HUES64 (cell line): ENCODE results near the gene FIG4.

ENCODE experiments used
- H3K27ac ChIP-seq: 2 replicates; pipeline ENCODE4 v1.7.0; 2013; ENCODE audit warnings: low read depth, low read length, inconsistent platforms
- H3K27me3 ChIP-seq: 2 replicates; pipeline ENCODE4 v1.6.1; 2013; ENCODE audit warnings: mild to moderate bottlenecking, low read length; ENCODE audit not compliant: insufficient read depth
- H3K36me3 ChIP-seq: 2 replicates; pipeline ENCODE4 v1.6.1; 2013; ENCODE audit warnings: mild to moderate bottlenecking, low read length; ENCODE audit not compliant: insufficient read depth
- H3K4me1 ChIP-seq: 2 replicates; pipeline ENCODE4 v1.6.1; 2013; ENCODE audit warnings: mild to moderate bottlenecking, low read length, moderate library complexity; ENCODE audit not compliant: insufficient read depth
- H3K4me3 ChIP-seq: 2 replicates; pipeline ENCODE4 v1.5.1; 2013; ENCODE audit warnings: mild to moderate bottlenecking, low read length, moderate library complexity
- H3K9ac ChIP-seq: 2 replicates; pipeline ENCODE4 v1.6.1; 2013; ENCODE audit warnings: mild to moderate bottlenecking, low read depth, low read length
- H3K9me3 ChIP-seq: 2 replicates; pipeline ENCODE4 v1.6.1; 2013; ENCODE audit warnings: low read depth, low read length; ENCODE audit not compliant: insufficient read depth
- WGBS: fragments of 150-250, 120-280 bp; methylation state at CpG from one replicate; pipeline ENCODE4 v1.1.7; 2013; ENCODE audit warnings: missing lambda C conversion rate; 5-methylcytosine and 5-hydroxymethylcytosine counted together

FIG4 gene

DNA sequence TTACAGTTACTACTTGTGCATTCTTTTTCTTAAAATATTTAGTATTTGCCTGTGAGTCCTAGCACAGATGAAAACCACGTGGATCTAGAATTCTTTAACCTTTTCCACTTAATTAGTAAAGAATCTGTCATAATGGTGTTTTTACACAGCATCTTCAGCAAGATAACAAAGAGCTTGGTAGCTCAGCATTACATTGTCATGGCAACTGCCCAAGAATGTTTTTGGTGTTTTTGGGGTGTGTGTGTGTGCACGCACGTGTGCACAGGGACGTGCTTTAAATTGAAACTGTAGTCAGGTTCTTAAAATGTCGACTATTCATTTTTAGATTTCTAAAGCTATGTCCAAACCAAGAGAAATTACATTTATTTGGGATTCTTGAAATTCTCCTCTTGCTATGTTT lies 108.0 kb downstream of the FIG4 start:
- Histone ChIP-seq H3K4me3 (no peak overlapping the region), H3K4me1 (no peaks in the 10 kb centered on the region), H3K27me3 (no peaks in the 10 kb centered on the region), H3K9ac (no peak overlapping the region), H3K9me3 (no peaks in the 10 kb centered on the region), H3K27ac (no peak overlapping the region), H3K36me3 (no peaks in the 10 kb centered on the region)
- 89% methylated on average over 4 of the region's 5 CpGs for WGBS

DNA sequence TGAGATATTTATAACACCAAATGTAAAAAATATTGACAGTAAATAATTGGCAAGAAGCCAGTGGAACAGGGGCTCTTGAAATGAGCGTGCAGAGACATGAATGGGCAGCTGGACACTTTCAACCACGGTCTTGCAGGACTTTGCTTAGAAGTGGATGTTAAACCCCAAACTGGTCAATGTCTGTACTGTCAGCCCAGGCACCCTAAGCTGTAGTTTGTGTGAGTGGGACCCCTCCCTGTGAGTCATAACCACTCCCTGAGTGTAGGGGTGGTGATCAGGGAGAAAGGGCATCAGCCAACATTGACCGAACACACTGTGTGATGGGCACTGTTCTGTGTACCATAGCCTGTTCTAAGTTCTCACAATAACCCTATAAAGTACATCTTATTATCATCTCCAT lies 108.6 kb downstream of the FIG4 start:
- WGBS, result 93% methylated on average over 3 of the region's 3 CpGs
- Histone ChIP-seq H3K27ac (no peak overlapping the region), H3K9me3 (no peaks in the 10 kb centered on the region), H3K27me3 (no peaks in the 10 kb centered on the region), H3K4me1 (0 out of 2 replicates have a peak, but pooled peaks cover 2% of the 10 kb centered on the region), H3K4me3 (no peak overlapping the region), H3K36me3 (no peaks in the 10 kb centered on the region), H3K9ac (no peak overlapping the region)

DNA sequence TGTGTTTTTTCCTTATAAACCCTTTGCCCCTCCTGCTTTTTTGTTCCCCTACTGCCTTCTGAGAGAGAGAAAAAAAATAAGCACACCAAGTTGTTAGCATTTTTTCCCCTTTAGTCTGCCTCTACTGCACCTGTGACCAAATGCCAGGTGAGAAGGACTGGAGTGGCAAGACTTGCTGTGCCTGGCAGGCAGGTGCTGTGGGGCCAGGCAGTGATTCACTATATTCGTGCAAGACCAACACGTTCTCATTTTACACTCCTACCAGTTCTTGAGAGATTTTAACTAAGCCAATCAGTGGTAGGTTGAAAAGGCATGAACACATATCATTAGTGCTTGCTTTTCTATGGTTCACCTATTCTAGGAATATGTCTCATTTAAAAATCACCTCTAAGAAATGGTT lies 109.7 kb downstream of the FIG4 start:
- Histone ChIP-seq H3K36me3 (no peaks in the 10 kb centered on the region), H3K4me1 (peaks cover 10% of the 10 kb centered on the region; the same call in 1 of the 2 replicates), H3K27ac (no peak overlapping the region), H3K4me3 (no peak overlapping the region), H3K9ac (no peak overlapping the region), H3K27me3 (no peaks in the 10 kb centered on the region), H3K9me3 (no peaks in the 10 kb centered on the region)
- 90% methylated on average over 2 of the region's 2 CpGs for WGBS

DNA sequence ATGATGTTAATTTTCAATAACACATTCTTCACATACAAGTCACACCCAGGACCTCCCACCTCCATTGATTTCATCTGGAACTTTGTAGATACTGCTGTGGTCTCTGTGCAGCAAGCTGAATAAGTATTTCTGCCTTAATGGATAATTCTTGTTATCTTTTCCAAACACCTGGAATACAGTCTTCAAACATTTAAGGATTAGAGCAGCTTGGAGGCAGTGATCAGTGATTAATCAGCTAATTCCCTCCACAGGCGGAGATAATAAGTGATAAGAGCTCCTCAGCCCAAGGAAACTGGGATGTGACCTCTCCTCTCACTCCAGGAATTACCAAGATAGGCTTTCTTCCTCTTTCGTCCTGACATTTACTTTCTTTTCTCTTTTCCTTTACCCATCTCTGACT lies 110.7 kb downstream of the FIG4 start:
- H3K4me1 ChIP-seq, result peaks cover 10% of the 10 kb centered on the region; the same call in 1 of the 2 replicates
- 87% methylated on average over 2 of the region's 2 CpGs for WGBS
- no peak overlapping the region for H3K9ac ChIP-seq
- no peaks in the 10 kb centered on the region for H3K9me3 ChIP-seq
- H3K27me3 ChIP-seq, result no peaks in the 10 kb centered on the region
- H3K4me3 ChIP-seq, result no peak overlapping the region
- no peaks in the 10 kb centered on the region for H3K36me3 ChIP-seq
- H3K27ac ChIP-seq, result no peak overlapping the region

DNA sequence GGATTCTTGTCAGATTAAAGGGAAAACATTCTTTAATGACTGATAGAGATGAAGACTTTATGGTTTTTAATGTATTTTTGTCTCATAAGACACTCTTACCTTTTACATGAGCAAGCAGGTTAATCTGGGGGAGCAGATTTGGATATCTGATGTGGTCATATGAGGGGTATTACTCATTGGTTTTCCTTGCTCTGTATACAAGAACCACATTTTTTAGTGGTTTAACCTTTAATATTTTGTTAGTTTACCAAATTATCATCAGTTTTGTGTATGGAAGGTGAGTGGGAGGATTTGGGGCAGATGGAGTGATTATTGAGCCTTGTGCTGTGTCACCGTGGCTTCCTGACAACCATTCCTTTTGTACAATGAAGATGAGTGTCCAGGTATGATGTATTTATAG lies 112.9 kb downstream of the FIG4 start:
- Histone ChIP-seq H3K4me3 (no peak overlapping the region), H3K27me3 (no peaks in the 10 kb centered on the region), H3K27ac (no peak overlapping the region), H3K9me3 (no peaks in the 10 kb centered on the region), H3K9ac (no peak overlapping the region), H3K4me1 (peaks cover 10% of the 10 kb centered on the region; the same call in 1 of the 2 replicates), H3K36me3 (no peaks in the 10 kb centered on the region)
- WGBS, result 100% methylated on average over 1 of the region's 1 CpG

DNA sequence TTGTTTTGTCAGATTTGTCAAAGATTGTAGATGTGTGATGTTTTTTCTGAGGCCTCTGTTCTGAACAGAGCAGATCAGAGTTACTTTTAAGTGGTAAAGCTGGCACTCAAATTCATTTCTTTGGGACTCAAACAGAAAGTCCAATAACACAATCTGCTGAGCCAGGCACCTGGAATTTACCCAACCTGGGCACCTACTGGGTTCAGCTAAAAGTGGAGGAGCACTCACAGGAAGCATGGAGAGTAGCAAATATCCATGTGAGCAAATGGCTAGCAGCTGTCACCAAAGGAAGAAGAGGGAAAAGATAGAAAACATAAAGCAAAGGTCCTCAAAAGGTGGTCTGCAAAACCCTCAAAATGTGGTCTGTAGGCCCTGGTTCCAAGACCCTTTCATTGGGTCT lies 116.8 kb downstream of the FIG4 start:
- Histone ChIP-seq H3K9ac (no peak overlapping the region), H3K27ac (no peak overlapping the region), H3K4me3 (no peak overlapping the region), H3K27me3 (no peaks in the 10 kb centered on the region), H3K4me1 (peaks cover 10% of the 10 kb centered on the region; the same call in 1 of the 2 replicates), H3K36me3 (no peaks in the 10 kb centered on the region), H3K9me3 (no peaks in the 10 kb centered on the region)

DNA sequence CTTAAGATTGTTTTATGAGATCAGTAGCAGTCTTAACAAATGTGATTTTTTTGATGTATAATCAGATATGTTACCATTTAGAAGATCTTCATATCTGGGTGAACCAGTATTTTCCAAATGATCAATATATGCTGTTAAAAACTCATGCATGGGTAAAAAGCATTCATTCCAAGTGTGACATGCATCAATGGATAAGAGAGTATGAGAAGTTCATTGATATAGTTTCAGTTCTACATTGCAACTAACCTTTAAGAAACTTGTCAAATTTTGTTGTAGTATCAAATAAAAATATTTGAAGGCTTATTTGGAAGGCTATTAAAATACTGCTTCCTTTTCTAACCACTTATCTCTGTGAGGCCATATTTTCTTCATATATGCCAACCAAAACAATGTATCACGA lies 117.7 kb downstream of the FIG4 start:
- no peaks in the 10 kb centered on the region for H3K9me3 ChIP-seq
- H3K27ac ChIP-seq, result no peak overlapping the region
- WGBS, result 89% methylated on average over 1 of the region's 1 CpG
- no peak overlapping the region for H3K9ac ChIP-seq
- H3K36me3 ChIP-seq, result no peaks in the 10 kb centered on the region
- no peaks in the 10 kb centered on the region for H3K27me3 ChIP-seq
- H3K4me3 ChIP-seq, result no peak overlapping the region
- H3K4me1 ChIP-seq, result peaks cover 10% of the 10 kb centered on the region; the same call in 1 of the 2 replicates

DNA sequence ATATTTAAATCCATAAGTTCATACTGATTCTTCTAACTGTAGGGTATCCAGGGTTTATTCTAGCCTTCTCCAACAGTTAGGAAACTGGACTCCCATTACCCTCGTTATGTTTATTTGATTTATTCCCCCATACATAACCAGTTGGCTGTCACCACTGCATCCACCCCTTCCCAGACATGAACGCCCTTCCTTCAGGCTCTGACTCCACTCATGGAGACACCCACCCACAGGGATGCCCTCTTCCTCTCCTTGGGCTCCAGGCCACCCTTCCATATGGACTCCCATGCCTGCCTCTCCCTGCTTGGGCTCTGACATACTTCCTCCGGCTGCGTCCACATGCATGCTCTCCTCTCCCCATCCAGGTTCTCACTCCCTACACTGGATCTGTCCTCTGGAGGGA lies 124.0 kb downstream of the FIG4 start:
- no peaks in the 10 kb centered on the region for H3K27me3 ChIP-seq
- no peak overlapping the region for H3K4me3 ChIP-seq
- 94% methylated on average over 4 of the region's 4 CpGs for WGBS
- H3K4me1 ChIP-seq, result no peaks in the 10 kb centered on the region
- H3K36me3 ChIP-seq, result no peaks in the 10 kb centered on the region
- no peak overlapping the region for H3K9ac ChIP-seq
- H3K9me3 ChIP-seq, result no peaks in the 10 kb centered on the region
- no peak overlapping the region for H3K27ac ChIP-seq

DNA sequence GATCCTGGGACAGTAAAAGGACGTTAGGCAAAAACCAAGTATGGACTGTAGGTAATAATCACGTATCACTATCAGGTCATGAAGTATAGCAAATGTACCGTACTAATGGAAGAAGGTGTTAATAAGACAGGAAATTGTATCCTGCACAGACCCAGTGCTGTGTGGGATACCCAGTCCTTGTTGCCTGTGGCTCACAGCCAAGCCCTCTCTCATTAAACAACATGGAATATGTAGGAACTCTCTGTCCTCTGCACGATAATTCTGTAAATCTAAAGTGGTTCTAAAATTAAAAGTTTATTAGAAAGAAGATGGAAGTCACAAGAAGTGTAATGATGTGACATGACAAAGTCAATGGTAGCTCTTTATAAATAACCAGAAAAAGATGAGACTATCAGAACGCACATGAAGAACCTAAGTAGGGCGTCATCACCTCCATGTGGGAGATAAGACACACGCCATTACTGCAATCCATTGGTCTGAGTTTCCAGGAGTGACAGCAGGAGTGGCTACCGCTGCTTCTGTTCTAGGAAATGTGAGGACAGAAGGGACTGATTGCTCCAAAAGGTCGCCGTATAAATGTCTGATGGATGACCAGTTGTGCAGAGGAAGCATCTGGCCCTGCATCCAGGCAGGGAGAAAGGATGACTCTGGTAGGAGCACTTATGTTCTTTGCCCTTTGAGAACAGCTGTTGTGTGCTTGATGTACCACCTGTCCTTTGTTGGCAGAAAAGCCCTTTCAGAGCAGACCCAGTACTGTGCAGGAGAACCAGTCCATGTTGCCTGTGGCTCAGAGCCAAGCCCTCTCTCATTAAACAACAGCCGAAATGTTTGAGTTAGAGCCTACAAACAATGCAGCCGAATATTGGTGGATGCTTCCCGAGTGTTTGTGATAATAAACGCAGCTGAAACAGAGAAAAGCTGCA lies 125.6 kb downstream of the FIG4 start:
- no peak overlapping the region for H3K4me3 ChIP-seq
- no peaks in the 10 kb centered on the region for H3K4me1 ChIP-seq
- H3K27me3 ChIP-seq, result no peaks in the 10 kb centered on the region
- WGBS, result 93% methylated on average over 14 of the region's 14 CpGs
- no peak overlapping the region for H3K27ac ChIP-seq
- no peaks in the 10 kb centered on the region for H3K36me3 ChIP-seq
- no peaks in the 10 kb centered on the region for H3K9me3 ChIP-seq
- no peak overlapping the region for H3K9ac ChIP-seq

DNA sequence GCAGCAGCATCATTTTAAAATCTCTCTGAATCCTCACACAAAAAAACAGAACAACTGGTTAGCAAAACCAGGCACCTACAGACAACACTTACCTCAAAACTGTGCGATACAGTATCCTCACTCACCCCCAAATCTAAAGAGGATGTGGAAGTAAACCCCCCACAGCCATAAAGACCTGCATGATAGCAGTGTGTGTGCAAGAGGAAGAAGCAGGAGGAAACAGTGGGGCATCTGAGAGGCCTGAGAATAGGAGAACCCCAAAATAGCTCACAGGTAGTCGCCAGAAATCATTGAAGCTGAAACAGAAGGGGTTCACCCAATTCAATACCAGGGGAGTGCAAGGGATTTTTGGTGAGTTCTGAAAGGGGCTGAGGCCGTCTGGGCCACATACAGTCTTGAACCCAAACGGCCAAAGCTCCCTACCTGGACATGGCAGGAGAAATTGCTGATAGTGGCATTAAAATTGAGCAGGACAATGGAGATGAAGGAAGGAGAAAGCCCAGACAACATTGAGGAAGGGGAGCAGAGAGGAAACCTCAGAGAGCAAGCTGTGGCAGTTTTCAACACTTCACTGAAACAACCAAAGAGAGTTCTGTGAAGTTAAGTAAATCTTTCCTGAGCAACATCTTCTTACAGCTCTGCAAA lies 129.7 kb downstream of the FIG4 start:
- Histone ChIP-seq H3K27me3 (no peaks in the 10 kb centered on the region), H3K4me3 (no peak overlapping the region), H3K9me3 (no peaks in the 10 kb centered on the region), H3K27ac (no peak overlapping the region), H3K9ac (no peak overlapping the region), H3K36me3 (peaks cover 7% of the 10 kb centered on the region; the same call in 1 of the 2 replicates), H3K4me1 (peaks cover 10% of the 10 kb centered on the region)
- 92% methylated on average over 4 of the region's 4 CpGs for WGBS

DNA sequence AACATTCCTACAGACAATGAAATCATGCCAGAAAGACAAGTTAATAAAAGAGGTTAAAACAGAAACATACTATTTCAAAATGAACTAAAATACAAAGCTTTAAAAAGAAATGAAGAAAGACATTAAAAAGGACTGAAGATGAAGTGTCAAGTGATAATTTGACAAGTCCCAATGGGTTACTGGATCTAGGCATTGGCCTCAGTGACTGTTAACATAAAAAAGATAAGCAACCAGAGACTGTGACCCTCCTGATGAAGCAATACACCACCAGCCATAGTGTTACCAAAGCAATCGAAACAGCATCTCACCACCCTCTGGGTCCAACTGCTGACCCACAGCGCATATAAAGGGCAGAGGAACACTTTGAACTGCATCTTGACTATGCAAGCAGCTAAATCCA lies 130.3 kb downstream of the FIG4 start:
- no peak overlapping the region for H3K9ac ChIP-seq
- 93% methylated on average over 2 of the region's 2 CpGs for WGBS
- H3K9me3 ChIP-seq, result no peaks in the 10 kb centered on the region
- H3K36me3 ChIP-seq, result peaks cover 7% of the 10 kb centered on the region
- no peak overlapping the region for H3K4me3 ChIP-seq
- H3K4me1 ChIP-seq, result peaks cover 10% of the 10 kb centered on the region
- no peak overlapping the region for H3K27ac ChIP-seq
- H3K27me3 ChIP-seq, result no peaks in the 10 kb centered on the region
